GM19463 (cell line): ENCODE data around the gene FAM13A.
"Not testable (repeated sequence)": the region's sequence is repeated elsewhere in the genome, so short reads cannot be mapped to it uniquely, and the experiment has no call there.

Experiments used
- ATAC-seq: cut with Tn5 transposase; IDR thresholded peaks from one replicate; pipeline ENCODE4 v1.9.1; 2021; ENCODE audit warnings: mild to moderate bottlenecking, moderate library complexity; ENCODE audit not compliant: unreplicated experiment

FAM13A gene

GRCh38 chr4:88858752-88859151 lies 198.2 kb downstream of the FAM13A start:
- ATAC-seq: peak; percentile 90

GRCh38 chr4:88857588-88857987 lies 199.4 kb downstream of the FAM13A start:
- ATAC-seq: no peak

DNA sequence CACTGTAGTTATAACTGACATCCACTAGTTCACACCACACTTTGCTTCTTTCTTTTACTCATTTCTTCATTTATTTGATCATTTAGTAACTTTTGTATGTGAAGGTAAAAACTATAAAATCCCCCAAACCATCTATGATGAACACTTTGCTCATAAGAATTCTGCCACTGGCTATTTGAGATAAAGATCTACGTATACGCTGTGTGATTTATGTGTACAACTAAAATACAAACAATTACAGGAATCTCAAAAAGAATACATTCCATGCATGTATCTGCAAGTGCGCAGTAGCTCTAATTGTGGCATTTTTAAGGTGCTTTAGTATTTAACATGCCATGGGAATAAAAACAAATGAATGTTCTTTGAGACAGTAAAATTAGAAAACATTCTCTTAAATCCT lies 202.5 kb downstream of the FAM13A start:
- no peak for ATAC-seq

DNA sequence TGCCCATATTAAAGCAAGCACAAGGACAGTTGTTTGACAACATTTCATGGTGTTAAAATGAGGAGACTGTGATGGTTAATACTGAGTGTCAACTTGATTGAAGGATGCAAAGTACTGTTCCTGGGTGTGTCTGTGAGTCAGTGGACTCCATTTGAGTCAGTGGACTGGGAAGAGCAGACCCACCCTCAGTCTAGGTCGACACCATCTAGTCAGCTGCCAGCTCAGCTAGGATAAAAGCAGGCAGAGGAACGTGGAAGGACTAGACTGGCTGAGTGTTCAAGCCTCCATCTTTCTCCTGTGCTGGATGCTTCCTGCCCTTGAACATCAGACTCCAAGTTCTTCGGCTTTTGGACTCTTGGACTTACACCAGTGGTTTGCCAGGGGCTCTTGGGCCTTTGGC lies 203.4 kb downstream of the FAM13A start:
- not testable (repeated sequence) for ATAC-seq

DNA sequence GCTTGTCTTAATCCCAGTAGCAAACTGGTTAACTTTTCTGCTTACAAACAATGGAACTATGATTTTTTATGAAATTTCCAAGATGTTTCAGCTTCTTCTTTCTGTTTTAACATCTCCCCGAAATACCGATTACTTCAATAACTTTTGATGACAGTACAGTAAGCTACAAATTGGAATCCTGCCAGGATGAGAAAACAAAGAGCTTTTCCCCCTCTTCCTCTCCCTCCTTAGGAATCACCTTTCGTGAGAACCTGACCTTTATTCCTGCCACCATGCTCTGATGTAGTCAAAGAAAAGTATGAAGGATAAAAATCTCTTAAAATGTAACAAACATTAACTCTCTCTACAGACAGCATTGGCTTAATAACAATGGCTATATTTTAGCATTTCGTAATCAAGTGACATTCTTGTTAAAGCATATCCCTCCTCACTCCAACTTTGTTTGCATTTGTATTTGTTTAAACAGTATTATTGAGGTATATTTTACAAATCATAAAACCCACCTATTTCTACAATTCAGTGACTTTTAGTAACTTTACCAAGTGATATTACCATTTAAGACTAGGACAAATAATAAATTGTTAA lies 210.7 kb downstream of the FAM13A start:
- no peak for ATAC-seq

DNA sequence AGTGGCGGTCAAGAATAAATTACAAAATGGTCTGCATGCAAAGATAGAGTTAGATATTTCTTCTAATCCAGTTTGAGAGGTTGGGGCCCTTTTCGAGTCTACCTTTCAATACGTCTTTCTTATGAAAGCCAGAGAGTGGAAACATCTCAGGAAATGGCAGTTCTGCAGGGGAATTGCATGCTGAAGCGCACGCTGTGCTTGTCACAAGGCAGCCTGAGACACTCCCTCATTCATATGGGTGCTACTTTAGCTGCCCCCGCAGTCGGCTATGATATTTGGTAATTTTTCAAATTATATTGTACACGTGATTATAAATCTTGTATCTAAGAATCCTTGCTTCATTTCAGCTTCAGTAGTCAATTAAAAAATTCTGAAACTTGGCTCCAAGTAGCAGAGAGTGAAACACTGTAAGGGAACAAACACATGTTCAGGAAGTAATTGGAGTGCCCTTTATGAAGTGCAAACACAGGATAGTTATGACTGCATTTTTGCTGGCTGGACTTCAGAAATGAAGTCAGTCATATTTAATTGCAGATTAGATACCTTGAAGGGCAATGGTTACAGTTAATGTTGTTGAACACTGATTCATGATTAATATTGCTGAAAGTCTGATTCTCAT lies 213.8 kb downstream of the FAM13A start:
- no peak for ATAC-seq

DNA sequence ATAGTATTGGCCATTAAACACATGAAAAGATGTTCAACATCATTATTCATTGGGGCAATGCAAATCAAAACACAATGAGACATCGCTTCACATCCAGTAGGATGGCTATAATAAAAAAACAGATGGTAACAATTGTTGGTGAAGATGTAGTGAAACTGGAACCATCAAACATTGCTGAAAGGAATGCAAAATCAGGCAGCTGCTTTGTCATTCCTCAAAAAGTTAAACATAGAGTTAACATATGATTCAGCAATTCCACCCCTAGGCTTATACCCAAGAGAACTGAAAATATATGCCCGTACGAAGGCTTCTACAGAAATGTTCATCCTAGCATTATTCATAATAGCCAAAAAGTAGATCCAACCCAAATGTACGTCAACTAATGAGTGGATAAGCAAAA lies 215.3 kb downstream of the FAM13A start:
- no peak for ATAC-seq

GRCh38 chr4:88836216-88836615 lies 220.8 kb downstream of the FAM13A start:
- no peak for ATAC-seq

GRCh38 chr4:88831031-88831430 lies 226.0 kb downstream of the FAM13A start:
- no peak for ATAC-seq

- no peak for ATAC-seq
Measured at GRCh38 chr4:88830598-88830997, 226.4 kb downstream of the FAM13A start.

DNA sequence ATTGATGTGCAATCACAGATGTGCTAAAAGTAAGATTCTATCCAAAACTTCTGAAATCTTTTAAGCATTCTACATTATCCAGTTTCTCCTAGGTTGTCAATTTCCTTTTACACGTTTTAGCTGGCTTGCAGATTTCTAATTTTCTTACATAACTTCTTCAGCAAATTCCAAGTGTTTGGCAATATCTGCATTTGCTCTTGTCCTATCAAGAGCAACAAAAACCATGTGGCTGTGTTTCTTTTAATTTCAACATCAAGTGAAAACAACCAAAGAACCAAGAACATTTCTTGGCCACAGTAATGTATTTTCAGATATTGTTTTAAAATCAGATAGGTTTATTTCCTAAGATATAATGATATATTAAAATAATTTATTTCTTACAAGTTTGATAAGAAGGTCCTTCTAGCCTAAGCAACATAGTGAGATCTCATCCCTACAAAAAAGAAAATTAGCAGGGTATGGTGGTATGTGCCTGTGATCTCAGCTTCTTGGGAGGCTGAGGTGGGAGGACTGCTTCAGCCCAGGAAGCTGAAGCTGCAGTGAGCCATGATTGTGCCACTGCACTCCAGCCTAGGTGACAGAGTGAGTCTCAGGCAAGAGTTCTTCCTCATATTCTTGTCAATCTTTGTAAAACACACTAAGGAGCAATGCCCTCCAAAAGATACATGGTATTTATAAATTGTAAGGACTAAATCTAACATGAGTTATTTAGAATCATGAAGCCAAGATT lies 228.0 kb downstream of the FAM13A start:
- ATAC-seq: no peak

DNA sequence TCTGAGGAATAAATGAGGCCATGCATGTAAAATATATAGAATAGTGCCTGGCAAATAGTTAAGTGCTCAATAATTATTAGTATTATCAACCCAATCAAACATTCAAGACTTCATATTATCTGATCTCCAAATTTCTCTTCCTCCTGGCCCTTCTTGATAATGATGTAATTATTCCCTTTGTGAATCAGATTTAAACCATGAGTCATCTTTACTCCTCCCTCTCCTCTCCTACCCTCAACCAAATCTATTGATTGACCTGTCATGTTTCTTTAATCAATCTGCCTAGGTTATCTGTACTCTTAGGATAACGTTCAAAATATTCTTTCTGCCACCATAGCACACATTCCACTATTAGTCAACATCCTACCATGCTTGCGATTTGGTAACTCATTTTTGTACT lies 229.5 kb downstream of the FAM13A start:
- no peak for ATAC-seq

GRCh38 chr4:88826771-88827170 lies 230.2 kb downstream of the FAM13A start:
- ATAC-seq: no peak

GRCh38 chr4:88825931-88826330 lies 231.1 kb downstream of the FAM13A start:
- no peak for ATAC-seq

DNA sequence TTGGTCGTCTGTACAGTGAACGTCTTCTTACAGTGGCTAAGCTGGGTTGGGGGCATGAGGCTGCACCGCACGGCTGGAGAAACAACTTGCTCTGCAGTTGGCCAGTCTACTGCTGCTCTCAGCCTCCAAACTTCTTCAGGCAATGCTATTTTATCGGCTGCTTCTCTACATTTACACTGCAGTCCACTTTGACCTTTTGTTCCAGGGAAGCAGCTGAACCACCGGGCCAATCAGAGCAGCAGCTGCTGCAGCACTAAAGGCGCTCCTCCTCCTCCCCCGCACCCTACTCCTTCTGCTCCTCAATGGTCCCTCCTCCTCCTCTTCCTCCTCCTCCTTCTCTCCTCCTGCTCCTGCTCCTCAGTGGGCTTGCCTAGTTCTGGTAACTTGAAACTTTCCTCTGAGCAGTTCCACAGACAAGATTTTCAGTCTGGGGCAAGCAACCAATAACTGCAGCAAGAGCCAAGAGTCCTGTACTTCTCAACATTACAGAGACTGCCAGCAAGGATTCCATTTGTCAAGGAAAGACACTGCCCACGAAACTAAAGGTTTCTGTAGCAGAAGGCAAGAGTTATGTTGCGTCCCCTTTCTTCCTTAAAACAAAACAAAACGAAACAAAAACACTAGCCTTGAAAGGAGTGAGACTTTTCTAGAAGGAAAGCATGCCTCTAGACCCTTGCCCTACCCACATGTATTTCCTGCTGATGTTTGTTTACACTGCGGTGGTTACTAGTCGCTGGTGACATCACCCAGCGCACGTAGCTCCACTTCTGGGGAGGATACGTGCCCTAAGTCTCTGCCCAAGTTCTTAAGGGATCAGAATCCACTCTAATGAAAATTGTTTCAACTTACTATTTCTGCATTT lies 233.7 kb downstream of the FAM13A start:
- ATAC-seq: peak; percentile 91

DNA sequence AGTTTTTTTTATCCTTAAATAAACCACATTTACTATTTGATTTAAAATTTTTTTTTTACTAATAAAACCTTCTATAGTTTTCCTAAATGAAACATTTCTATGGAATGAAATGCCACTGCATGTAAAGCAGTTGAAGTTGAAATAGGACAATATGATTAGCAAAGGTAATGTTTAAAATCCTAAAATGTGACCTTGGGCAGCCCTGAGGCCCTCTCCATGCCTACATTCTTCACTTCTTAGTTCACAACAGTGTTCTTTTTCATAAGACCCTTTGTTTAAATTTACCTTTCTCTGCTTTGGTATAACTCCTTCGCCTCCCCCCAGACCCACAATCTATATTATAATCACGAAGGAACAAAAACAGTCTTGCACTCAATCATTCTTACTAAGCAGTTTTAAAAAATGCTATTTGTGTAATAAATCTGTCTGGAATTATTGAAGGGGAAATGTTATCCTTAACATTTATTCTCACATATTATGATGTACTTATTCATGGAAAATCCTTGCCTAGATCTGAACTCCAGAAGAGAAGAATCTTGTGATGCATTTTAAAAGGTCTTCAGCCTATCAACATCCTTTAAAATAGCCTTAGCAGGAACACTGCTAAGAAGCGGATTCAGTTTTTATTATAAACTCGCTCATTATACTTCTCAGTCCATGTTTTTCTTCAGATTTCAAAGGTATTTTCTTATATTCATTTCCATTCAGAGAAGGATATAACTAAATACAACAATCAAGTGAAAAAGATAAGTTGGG lies 234.8 kb downstream of the FAM13A start:
- ATAC-seq: no peak

DNA sequence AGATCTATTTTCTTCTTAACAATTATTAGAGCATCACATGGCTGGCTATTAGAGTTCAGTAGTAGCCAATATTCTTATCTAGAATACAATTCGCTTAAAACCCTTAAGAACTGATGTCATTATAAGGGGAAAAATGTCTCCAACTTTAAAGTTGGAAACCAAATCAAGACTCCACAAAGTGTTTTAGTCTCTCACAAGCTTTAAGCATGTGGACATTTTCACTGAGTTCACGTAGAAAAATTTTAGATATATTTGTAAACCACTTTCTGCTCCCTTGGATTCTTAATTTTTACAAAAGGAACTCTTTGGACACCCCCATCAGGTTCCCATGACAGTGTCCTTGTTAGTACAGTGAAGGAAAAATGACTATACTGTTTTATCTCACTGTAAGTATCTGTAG lies 235.5 kb downstream of the FAM13A start:
- ATAC-seq: no peak

- ATAC-seq: no peak
Measured at GRCh38 chr4:88820698-88821415, 236.1 kb downstream of the FAM13A start.

DNA sequence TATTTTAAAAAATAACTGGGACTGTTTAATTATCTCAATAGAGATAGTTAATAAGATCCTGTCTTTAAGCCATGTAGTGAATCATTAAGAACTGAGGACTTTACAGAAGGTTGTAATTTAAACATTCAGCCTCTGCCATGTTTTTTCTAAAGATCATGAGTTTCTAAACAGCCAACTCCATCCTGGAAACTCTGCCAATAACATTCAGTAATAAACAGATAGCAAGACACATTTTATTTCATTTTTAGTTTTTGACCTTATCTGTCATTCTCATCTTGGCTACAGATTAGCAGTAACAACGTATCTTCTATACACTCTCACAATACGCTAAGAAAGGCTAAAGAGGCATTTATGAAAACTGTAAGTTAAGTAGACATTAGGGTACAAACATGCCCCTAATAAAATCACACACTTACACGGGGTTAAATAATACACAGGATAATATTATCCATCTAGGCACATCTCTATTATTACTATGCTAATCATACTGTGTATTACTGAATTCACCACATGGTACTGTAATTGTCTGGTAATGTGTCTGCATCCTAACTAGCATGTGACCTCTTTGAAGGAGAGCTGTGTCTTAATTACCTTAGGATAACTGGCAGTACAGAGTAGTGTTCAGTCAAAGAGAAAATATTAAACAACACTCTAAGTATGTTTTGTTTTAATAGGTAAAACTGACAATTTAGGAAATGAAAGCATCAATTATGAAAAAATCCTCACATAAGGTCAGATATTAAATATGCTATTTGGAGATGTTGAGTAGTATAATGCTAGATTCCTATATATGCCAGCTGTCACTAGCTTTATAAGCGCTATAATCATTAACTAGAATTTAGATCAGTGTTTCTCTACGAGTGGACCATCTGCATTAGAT lies 236.9 kb downstream of the FAM13A start:
- no peak for ATAC-seq
